ENCODE results near the gene INPP5K. TPM values are rescaled to one million over a fixed set of nuclear protein-coding genes. Genes with fewer than 3 reads are reported as not detected.

The INPP5K gene
- total and polyA plus RNA-seq, 9 donors = 23.0 to 39.1 (median 28.3) TPM

DNA sequence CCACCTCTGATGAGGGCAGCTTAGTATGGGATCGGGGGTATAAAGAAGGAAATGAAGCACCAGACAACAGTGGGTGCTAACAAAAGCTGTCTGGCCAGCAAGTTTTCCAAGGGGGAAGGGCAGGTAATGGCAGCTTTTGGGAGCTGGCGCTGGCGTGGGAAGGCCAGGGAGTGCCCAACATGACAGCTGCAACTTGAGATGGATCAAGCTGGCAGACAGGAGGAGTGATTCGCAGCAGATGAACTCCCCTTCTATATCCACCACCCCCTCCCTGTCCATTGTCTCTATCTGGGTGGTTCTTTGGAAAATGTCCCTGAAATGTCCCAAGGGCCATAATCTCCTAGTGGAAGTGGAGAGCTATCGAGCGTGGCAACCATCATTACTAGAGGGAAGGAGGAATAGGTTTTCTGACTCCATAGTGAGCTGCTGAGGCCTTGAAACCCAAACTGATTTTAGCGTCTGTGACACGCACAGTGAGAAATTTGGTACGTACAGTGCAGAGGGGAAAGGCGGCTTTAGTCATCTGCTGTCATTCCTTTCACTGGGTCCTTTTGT, 4.8 kb upstream of the INPP5K start:
- no peaks in the 10 kb centered on the region for H3K9me3 ChIP-seq
- H3K27me3 ChIP-seq = no peaks in the 10 kb centered on the region
- no peak for DNase-seq
- no peak overlapping the region for H3K4me3 ChIP-seq
- intact Hi-C loops (cut with DNase I) = no loop called here
- WGBS, 3 donors = 76 to 86% (median 81%) methylated on average over 10 of the region's 10 CpGs
- no peak overlapping the region for H3K27ac ChIP-seq
- H3K4me1 ChIP-seq (ENCODE audit: insufficient read depth) = no peaks in the 10 kb centered on the region
- H3K36me3 ChIP-seq = no peaks in the 10 kb centered on the region
- no peak for TF ChIP-seq POLR2A (IDR thresholded peaks at IDR 0.05)
- TF ChIP-seq EP300 (IDR thresholded peaks at IDR 0.05) = no peak
- TF ChIP-seq, protein P1, sequence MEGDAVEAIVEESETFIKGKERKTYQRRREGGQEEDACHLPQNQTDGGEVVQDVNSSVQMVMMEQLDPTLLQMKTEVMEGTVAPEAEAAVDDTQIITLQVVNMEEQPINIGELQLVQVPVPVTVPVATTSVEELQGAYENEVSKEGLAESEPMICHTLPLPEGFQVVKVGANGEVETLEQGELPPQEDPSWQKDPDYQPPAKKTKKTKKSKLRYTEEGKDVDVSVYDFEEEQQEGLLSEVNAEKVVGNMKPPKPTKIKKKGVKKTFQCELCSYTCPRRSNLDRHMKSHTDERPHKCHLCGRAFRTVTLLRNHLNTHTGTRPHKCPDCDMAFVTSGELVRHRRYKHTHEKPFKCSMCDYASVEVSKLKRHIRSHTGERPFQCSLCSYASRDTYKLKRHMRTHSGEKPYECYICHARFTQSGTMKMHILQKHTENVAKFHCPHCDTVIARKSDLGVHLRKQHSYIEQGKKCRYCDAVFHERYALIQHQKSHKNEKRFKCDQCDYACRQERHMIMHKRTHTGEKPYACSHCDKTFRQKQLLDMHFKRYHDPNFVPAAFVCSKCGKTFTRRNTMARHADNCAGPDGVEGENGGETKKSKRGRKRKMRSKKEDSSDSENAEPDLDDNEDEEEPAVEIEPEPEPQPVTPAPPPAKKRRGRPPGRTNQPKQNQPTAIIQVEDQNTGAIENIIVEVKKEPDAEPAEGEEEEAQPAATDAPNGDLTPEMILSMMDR (IDR thresholded peaks at IDR 0.05) = no peak

DNA sequence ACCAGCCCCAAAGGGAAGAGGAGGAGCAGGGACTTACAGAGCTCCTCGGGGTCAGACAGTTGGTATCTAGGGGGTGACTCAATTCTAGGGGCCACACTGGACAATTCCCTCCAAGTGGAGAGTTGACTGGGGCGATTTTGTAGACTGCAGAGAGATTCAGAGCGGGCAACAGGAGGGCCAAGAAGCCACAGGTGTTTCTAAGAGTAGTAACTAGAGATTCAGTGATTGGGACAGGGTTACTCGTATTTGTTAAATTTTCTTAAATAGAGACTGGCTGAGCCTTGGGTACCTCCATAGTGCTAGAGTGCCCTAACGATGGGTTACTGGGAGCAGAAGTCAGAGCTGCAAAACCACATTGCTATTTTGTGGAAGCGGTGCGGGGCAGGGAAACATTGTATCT, 3.3 kb upstream of the INPP5K start:
- Histone ChIP-seq H3K4me3 (no peak overlapping the region), H3K4me1 (ENCODE audit: insufficient read depth) (peaks cover 2% of the 10 kb centered on the region), H3K9me3 (no peaks in the 10 kb centered on the region), H3K36me3 (no peaks in the 10 kb centered on the region), H3K27me3 (no peaks in the 10 kb centered on the region), H3K27ac (no peak overlapping the region)
- TF ChIP-seq EP300 (IDR thresholded peaks at IDR 0.05) (no peak), POLR2A (IDR thresholded peaks at IDR 0.05) (no peak)
- TF ChIP-seq, protein P1 (IDR thresholded peaks at IDR 0.05) = no peak
- 86 to 89% (median 88%) methylated on average over 7 of the region's 7 CpGs for whole genome bisulfite sequencing, 3 donors
- intact Hi-C loops (cut with DNase I) = loop anchor here in 3 of 4 donors (5.0 to 10.0 kb wide), 4 partner anchors 65 to 245 kb away; partner anchors contain the start of genes BHLHA9 (in 1 of the 3), CRK (in 1 of the 3) and TRARG1 (in 1 of the 3)
- no peak for DNase-seq

DNA sequence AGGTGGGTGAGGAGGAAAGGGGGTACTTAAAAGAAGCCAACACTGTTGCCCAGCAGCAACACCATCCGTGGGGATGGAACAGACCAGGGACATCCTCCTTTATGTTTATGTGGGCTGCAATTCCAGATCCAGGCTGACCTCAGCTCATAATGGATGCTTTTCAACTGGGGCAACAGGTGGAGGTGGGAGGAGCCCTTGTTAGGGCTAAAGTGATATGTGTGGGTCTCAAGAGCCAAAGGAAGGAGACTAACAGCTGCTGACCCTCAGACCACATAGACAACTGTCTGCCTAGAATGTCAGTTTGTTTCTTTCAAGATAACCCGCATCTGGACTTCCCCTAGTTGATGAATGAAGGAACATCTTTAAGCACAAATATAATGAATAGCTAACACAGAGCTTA, 2.0 kb upstream of the INPP5K start:
- Histone ChIP-seq H3K4me3 (no peak overlapping the region), H3K36me3 (no peaks in the 10 kb centered on the region), H3K9me3 (no peaks in the 10 kb centered on the region), H3K4me1 (ENCODE audit: insufficient read depth) (peaks cover 2% of the 10 kb centered on the region), H3K27me3 (no peaks in the 10 kb centered on the region), H3K27ac (no peak overlapping the region)
- no peak for TF ChIP-seq EP300 (IDR thresholded peaks at IDR 0.05)
- TF ChIP-seq, protein P1 (IDR thresholded peaks at IDR 0.05) = no peak
- no peak for TF ChIP-seq POLR2A (IDR thresholded peaks at IDR 0.05)
- DNase-seq = no peak
- 18 to 39% (median 24%) methylated on average over 2 of the region's 2 CpGs for WGBS, 3 donors
- intact Hi-C loops (cut with DNase I) = loop anchor here in 3 of 4 donors (5.0 to 10.0 kb wide), 4 partner anchors 64 to 244 kb away; partner anchors contain the start of genes BHLHA9 (in 1 of the 3), CRK (in 1 of the 3) and TRARG1 (in 1 of the 3)

DNA sequence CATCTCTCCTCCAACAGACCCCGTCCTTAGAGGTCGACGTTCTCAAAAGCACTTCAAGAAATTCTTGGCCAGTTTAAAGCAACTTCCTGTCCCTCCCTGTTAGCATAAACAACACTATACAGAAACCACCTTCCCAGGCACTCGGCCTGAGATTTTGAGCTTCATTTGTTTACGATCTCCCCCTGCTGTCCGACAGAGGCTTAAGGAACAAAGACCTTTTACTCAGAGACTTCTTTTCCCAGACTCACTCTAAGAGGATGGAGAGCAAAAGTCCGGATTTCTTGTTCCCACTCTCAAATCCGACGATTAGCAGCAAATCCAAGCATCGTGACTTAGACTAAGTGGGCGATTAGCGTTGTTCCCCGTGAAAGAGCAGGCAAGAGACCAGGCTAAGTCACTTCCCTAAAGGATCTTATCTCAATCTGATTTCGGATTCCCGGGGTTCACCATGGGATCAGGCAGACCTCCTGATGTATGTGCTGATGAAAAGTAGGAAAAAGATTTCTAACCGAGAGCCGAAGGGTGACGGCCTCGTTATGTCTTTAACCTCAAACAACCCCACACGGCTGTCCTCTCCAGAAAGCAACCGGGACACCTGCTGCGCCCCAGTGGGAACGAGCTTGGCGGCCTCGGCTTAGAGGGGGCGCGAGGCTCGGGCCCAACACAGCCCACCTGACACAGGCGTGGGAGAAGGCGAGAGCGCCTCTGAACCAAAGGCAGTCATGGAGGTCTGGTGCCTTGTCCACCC, 598 bp downstream of the INPP5K start:
- peak in 4 of 5 donors; percentile 52 to 72 (median 62) for DNase-seq

More for the DNA sequence above, 598 bp downstream of the INPP5K start:
- Histone ChIP-seq H3K4me3 (peak overlapping the region; percentile 98), H3K27me3 (no peaks in the 10 kb centered on the region), H3K36me3 (no peaks in the 10 kb centered on the region), H3K9me3 (no peaks in the 10 kb centered on the region), H3K27ac (peak overlapping the region; percentile 71 to 87), H3K4me1 (ENCODE audit: insufficient read depth) (peaks cover 2% of the 10 kb centered on the region)
- intact Hi-C loops (cut with DNase I) = loop anchor here (2.0 to 10.0 kb wide), 5 partner anchors 61 to 241 kb away; partner anchors contain the start of genes BHLHA9 (in 1 of the 4), CRK (in 1 of the 4) and TRARG1 (in 1 of the 4)
- 0 to 2% (median 0%) methylated on average over 29 to 31 of the region's 31 CpGs for WGBS, 3 donors
- TF ChIP-seq POLR2A (IDR thresholded peaks at IDR 0.05) (no peak), EP300 (IDR thresholded peaks at IDR 0.05) (no peak)
- TF ChIP-seq, protein P1 (IDR thresholded peaks at IDR 0.05) = peak in 2 of 3 donors; percentile 76 to 81
